HepG2 (cell line): ENCODE results near the gene MAN1A1.

Experiments used
- U2AF2 ChIP-seq: fragments of 200-400 bp; formaldehyde crosslinking; IDR thresholded peaks from 2 replicates; pipeline ENCODE4 v1.6.1; 2017; ENCODE audit warnings: low read depth, mild to moderate bottlenecking, low read length
- ZNF101 ChIP-seq: sonication (generic); formaldehyde crosslinking; IDR thresholded peaks from 2 replicates; pipeline ENCODE4 v1.4.0; 2020; ENCODE audit warnings: mild to moderate bottlenecking, low read depth, missing genetic modification reagents, borderline replicate concordance

DNA sequence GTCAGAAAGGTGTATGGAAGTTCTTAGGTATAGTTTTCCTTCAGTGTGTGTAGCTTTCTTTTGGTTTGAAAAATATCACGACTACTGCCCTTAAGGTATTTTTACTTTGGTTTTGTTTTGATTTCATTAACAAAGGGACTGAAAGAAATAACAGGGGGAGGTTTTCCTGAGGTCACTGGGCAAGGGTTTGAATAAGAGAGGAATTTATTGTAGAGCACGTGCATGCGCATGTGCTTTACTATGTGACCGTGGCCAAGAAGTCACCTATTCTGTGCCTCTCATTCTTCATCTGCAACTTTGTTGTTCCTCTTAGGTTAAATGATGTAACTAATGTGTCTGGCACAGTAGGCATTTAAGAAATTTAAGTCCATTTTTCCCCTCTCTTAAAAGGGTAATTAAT is 4.1 kb upstream of the MAN1A1 start:
- TF ChIP-seq U2AF2, result no peak
- no peak for TF ChIP-seq ZNF101
